Muscle layer of duodenum (tissue), 2 donors: ENCODE results near the gene ARHGAP4.

ENCODE experiments used
- H3K27ac ChIP-seq: one replicate; pipeline ENCODE4 v1.7.0; 2013; ENCODE audit warnings: mild to moderate bottlenecking, low read length
- H3K27me3 ChIP-seq: one replicate; pipeline ENCODE4 v1.7.0; 2013; ENCODE audit warnings: low read depth, mild to moderate bottlenecking, control low read depth, low read length
- H3K36me3 ChIP-seq, 2 donors: one replicate each; pipeline ENCODE4 v1.7.0; 2013; ENCODE audit warnings: low read length in 2 of 2, control low read depth in 1 of 2, mild to moderate bottlenecking in 1 of 2; ENCODE audit not compliant: insufficient read depth in 2 of 2, control insufficient read depth in 1 of 2
- H3K4me1 ChIP-seq, 2 donors: one replicate each; pipeline ENCODE4 v1.7.0; 2013; ENCODE audit warnings: low read length in 2 of 2, mild to moderate bottlenecking in 2 of 2, control low read depth in 1 of 2, moderate library complexity in 1 of 2; ENCODE audit not compliant: insufficient read depth in 2 of 2, control insufficient read depth in 1 of 2
- H3K4me3 ChIP-seq, 2 donors: one replicate each; pipeline ENCODE4 v1.7.0; 2013; ENCODE audit warnings: low read length in 2 of 2, low read depth in 1 of 2, mild to moderate bottlenecking in 1 of 2
- H3K9me3 ChIP-seq, 2 donors: one replicate each; pipeline ENCODE4 v1.7.0; 2013; ENCODE audit warnings: low read length in 2 of 2, control low read depth in 1 of 2, mild to moderate bottlenecking in 1 of 2; ENCODE audit not compliant: control insufficient read depth in 1 of 2
- donor health status: healthy.

ARHGAP4 gene

DNA sequence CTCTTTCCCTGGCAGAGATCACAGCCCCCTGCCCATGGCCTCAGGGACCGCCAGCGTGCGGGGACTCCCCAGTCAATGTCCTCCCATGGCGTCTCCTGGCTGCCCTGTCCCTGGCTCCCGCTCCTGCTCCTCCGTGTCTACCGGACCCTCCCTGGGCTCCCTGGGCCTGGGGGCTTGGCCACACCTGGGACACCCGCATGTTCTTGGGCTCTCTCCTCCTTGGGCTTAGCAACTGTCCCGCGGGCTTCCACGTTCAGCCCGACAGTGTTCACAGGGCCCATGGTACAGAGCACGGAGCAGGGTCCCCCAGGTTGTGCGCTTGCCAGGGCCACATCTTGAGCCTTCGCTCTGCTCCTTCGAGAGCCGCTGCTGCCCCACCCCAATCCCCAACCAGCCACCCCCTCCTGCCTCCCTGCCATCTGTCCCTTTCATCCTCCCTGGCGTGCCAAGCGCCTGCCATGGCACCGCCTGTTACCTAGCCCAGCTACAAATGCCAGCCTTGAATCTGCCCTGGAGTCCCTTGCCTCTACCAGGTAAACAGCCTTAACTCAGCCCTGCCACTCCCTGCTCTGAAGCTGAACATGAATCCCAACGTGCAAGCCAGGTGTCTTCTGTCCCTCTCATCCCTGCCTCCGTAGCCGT lies 17.7 kb downstream of the ARHGAP4 start:
- H3K9me3 ChIP-seq = no peaks in the 10 kb centered on the region
- H3K4me1 ChIP-seq = peaks cover 0 to 11% of the 10 kb centered on the region in 2 donors
- H3K27ac ChIP-seq = no peak overlapping the region
- H3K27me3 ChIP-seq = no peaks in the 10 kb centered on the region
- H3K36me3 ChIP-seq = no peaks in the 10 kb centered on the region
- H3K4me3 ChIP-seq = no peak overlapping the region

DNA sequence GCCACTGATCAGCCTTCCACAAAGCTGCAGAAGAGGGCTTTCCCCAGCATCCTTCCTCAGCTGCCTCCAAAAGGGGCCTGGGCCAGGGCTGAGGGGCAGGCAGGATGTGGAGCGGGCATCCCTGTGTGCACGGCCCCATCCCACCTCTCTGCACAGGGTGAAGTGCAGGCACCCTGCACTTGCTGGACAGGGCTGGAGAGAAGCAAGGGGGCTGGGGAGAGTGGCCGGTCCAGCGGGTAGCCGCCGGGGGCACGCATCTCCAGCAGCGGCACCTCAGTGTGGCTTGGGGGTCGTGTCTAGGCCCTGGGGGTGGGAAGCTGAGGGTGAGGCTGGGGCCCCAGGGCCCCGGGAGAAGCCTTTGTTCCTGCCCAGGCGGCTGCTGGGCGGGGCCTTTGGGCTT lies 18.6 kb downstream of the ARHGAP4 start:
- no peak overlapping the region for H3K4me3 ChIP-seq
- H3K27ac ChIP-seq = no peak overlapping the region
- H3K9me3 ChIP-seq = no peaks in the 10 kb centered on the region
- H3K4me1 ChIP-seq = peaks cover 0 to 16% of the 10 kb centered on the region in 2 donors
- no peaks in the 10 kb centered on the region for H3K36me3 ChIP-seq
- no peaks in the 10 kb centered on the region for H3K27me3 ChIP-seq

- no peaks in the 10 kb centered on the region for H3K27me3 ChIP-seq
- no peak overlapping the region for H3K27ac ChIP-seq
- H3K36me3 ChIP-seq = no peaks in the 10 kb centered on the region
- H3K4me1 ChIP-seq = peaks cover 0 to 27% of the 10 kb centered on the region in 2 donors
- no peak overlapping the region for H3K4me3 ChIP-seq
- no peaks in the 10 kb centered on the region for H3K9me3 ChIP-seq
Measured at GRCh38 chrX:153906126-153906917, 19.7 kb downstream of the ARHGAP4 start.

DNA sequence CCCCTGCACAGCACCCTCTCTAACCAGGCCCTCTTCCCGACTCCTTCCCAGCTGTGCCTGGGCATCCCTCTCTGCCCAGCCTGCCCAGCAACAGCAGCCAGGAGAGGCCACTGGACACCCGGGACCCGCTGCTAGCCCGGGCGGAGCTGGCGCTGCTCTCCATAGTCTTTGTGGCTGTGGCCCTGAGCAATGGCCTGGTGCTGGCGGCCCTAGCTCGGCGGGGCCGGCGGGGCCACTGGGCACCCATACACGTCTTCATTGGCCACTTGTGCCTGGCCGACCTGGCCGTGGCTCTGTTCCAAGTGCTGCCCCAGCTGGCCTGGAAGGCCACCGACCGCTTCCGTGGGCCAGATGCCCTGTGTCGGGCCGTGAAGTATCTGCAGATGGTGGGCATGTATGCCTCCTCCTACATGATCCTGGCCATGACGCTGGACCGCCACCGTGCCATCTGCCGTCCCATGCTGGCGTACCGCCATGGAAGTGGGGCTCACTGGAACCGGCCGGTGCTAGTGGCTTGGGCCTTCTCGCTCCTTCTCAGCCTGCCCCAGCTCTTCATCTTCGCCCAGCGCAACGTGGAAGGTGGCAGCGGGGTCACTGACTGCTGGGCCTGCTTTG lies 20.5 kb downstream of the ARHGAP4 start:
- H3K4me3 ChIP-seq = no peak overlapping the region
- no peaks in the 10 kb centered on the region for H3K9me3 ChIP-seq
- no peak overlapping the region for H3K27ac ChIP-seq

DNA sequence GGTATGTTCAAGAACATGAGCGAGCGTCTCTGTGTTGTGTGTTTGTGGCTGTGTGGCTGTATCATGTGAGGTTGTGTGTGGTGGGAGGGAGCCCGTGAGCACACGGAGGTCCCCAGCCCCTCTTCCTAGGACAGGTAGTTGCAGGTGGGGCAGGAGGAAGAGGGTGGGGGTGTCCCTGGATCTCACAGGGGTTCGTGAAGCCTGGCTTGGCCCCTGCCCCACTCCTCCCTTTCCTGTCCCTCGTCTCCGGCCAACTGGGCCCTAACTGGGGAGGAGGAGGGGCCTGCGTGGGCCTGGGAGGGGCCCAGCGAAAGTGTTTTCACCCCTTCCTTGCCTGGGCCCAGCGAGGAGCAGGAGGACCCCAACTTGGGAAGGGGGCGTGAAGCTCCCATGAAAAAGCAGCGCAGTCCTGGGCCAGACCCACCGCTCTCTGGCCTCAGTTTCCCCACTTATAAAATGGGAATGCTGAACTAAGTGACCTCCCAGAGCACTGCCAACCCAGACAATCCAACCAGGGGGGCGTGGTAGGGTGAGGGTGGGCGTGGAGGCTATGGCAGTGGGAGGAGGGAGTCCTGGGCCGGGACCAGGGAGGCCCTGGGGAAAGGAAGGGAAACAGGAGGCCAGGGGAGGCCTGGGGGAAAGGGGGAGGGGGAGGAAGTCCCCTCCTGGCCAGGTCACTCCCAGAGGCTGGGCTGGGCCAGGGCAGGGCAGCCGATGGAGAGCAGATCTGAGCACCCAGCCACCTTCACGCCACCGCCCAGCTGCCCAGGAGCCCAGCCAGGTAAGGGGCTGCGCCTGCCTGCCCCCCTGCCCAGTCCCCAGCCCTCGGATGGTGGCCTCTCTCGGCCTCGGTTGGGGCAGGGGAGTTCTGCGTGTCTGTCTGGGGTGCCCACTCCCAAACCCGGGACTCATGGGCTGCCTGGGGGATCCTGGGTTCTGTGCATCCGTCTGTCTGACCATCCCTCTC lies 21.8 kb downstream of the ARHGAP4 start, which contains the start of gene AVPR2:
Gene AVPR2, plus strand, starts transcription at position 683 of the 967 bp plus-strand sequence. CDS start 473 bp downstream, outside the sequence.
- Histone ChIP-seq H3K27me3 (no peaks in the 10 kb centered on the region), H3K4me1 (peaks cover 0 to 31% of the 10 kb centered on the region in 2 donors), H3K27ac (no peak within 1 kb of the TSS), H3K9me3 (no peaks in the 10 kb centered on the region), H3K36me3 (no peaks in the 10 kb centered on the region), H3K4me3 (no peak within 1 kb of the TSS)

More for the DNA sequence above, 20.5 kb downstream of the ARHGAP4 start:
- Histone ChIP-seq H3K4me1 (peaks cover 0 to 31% of the 10 kb centered on the region in 2 donors), H3K27me3 (no peaks in the 10 kb centered on the region), H3K36me3 (no peaks in the 10 kb centered on the region)

- peaks cover 0 to 31% of the 10 kb centered on the region in 2 donors for H3K4me1 ChIP-seq
- no peaks in the 10 kb centered on the region for H3K27me3 ChIP-seq
- no peak overlapping the region for H3K27ac ChIP-seq
- no peaks in the 10 kb centered on the region for H3K9me3 ChIP-seq
- no peak overlapping the region for H3K4me3 ChIP-seq
- no peaks in the 10 kb centered on the region for H3K36me3 ChIP-seq
Measured at GRCh38 chrX:153903238-153903980, 22.7 kb downstream of the ARHGAP4 start.

DNA sequence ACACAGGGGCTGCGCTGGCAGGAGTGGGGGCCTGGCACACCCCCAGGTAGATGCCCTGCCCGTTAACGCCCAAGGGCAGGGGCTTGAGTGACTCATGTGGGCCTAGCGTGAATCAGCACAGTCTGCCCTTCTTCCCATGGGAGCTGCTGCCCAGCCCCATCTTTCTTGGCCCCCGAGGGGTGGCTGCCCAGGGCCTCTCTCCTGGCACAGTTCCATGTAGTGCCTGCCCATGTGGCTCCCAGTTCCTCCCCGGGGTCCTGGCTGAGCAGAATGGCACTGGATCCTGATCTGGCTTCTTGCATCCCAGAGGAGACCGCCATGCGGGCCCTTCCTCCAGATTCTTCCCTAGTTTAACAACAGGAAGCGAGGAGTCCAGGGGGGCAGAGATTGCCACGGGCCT lies 23.7 kb downstream of the ARHGAP4 start:
- H3K36me3 ChIP-seq = no peaks in the 10 kb centered on the region
- no peaks in the 10 kb centered on the region for H3K27me3 ChIP-seq
- no peak overlapping the region for H3K27ac ChIP-seq
- H3K4me3 ChIP-seq = no peak overlapping the region
- H3K4me1 ChIP-seq = peaks cover 0 to 31% of the 10 kb centered on the region in 2 donors
- no peaks in the 10 kb centered on the region for H3K9me3 ChIP-seq

DNA sequence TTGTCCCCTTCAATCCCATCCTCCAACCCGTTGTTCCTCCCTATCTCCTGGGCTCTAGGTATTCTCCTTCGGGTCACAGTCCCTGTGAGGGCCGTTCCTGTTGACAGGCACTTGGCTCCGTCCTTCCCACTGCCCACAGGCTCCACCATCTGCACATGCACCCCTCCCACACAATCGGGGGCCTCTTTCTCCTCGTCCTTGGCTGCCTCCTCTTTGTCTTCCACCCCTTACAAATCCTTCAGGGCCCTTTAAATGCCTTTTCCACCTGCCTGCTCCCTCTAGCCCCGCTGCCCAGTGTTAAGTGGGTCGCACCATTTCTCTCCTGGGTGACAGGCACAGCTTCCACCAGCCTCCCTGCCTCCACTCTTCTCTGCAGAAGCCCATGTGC lies 24.3 kb downstream of the ARHGAP4 start:
- H3K27me3 ChIP-seq = no peaks in the 10 kb centered on the region

GRCh38 chrX:153900831-153901752 lies 25.0 kb downstream of the ARHGAP4 start:
- Histone ChIP-seq H3K4me3 (no peak overlapping the region), H3K9me3 (no peaks in the 10 kb centered on the region), H3K36me3 (no peaks in the 10 kb centered on the region), H3K4me1 (peaks cover 0 to 31% of the 10 kb centered on the region in 2 donors), H3K27ac (no peak overlapping the region), H3K27me3 (no peaks in the 10 kb centered on the region)

More for the DNA sequence above, 24.3 kb downstream of the ARHGAP4 start:
- Histone ChIP-seq H3K36me3 (no peaks in the 10 kb centered on the region), H3K4me1 (peaks cover 0 to 31% of the 10 kb centered on the region in 2 donors), H3K4me3 (no peak overlapping the region), H3K9me3 (no peaks in the 10 kb centered on the region), H3K27ac (no peak overlapping the region)
